COLO668 (cell line): ENCODE data around the gene CENPU.
A peak's percentile ranks its signal among the peaks of the same experiment; 100 is the strongest.
"Not testable (repeated sequence)": the region's sequence is repeated elsewhere in the genome, so short reads cannot be mapped to it uniquely, and the experiment has no call there.

Experiments used
- DNase-seq: peaks from one replicate; lab custom pipeline; 2025; ENCODE audit not compliant: unreplicated experiment; lab: John Stamatoyannopoulos, UW

The CENPU gene

DNA sequence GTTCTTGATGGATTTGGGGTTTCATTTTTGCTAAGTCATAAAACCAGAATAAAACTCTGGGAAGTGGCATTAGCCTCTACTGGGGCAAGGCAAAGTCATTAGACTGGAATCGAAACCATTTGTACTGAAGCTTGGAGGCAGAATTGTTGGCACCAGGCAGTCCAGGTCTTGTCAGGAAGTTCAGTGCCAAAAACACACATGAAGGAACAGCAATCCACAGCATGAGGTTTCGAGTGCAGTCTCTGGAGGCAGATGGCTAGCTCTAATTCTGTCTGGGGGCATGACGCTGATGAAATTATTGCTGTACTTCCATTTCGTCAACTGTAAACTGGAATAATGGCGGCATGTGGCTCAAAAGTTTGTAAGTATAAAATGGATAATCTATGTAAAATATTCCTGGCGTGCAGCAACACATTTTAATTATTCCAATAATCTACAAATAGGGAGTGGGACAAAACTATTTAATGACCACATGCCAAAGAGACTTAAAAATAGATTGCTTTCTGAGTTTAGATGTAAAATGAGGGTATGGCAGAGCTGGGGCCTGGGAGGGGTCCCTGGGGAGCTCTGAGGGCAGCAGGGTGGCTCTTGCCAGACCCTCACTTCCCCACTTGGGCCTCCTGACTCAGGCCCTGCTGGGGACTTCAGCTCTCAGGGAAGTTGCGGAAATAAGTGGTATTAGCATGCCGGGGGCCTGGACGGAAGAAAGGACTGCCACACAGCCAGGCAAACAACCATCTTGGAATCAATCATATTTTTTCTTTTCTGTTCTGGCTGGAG lies 18.8 kb upstream of the CENPU start:
- DNase-seq = no peak

DNA sequence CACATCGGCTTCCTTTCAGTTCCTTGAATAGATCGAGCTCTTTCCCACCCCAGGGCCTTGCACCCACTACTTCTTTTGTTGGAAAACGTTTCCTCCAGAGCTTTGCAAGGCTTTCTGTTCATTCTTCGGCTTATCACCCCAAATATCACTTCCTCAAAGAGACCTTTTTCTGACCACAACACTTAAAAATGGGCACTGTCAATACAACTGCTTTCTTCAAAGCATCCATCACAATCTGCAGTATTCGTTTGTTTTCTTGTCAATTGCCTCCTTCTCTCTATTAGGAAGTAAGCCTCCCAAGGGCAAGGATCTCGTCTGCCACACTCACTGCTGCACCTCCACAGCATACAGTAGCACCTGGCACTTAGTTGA lies 17.7 kb upstream of the CENPU start:
- no peak for DNase-seq

- no peak for DNase-seq
Observed at GRCh38 chr4:184750926-184751584, 17.2 kb upstream of the CENPU start.

DNA sequence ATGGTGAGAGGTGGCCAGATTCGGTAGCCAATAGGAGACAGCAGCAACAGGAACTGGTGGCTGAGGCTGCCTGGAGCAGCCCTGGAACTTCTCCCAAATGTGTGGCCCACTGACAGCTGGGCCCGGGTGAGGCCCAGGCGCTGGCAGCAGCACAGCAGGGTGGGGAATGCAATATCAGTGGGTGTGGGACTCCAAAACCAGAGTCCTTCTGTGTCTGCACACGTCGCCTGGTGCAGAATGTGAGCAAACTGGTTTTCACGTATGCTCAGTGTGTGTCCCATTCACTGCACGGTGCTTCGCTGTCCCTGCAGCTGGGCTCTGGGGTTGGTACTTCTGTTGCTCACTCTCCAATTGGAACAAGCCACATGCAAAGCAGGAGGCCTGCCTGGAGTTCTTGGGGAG lies 14.4 kb upstream of the CENPU start:
- DNase-seq = no peak

DNA sequence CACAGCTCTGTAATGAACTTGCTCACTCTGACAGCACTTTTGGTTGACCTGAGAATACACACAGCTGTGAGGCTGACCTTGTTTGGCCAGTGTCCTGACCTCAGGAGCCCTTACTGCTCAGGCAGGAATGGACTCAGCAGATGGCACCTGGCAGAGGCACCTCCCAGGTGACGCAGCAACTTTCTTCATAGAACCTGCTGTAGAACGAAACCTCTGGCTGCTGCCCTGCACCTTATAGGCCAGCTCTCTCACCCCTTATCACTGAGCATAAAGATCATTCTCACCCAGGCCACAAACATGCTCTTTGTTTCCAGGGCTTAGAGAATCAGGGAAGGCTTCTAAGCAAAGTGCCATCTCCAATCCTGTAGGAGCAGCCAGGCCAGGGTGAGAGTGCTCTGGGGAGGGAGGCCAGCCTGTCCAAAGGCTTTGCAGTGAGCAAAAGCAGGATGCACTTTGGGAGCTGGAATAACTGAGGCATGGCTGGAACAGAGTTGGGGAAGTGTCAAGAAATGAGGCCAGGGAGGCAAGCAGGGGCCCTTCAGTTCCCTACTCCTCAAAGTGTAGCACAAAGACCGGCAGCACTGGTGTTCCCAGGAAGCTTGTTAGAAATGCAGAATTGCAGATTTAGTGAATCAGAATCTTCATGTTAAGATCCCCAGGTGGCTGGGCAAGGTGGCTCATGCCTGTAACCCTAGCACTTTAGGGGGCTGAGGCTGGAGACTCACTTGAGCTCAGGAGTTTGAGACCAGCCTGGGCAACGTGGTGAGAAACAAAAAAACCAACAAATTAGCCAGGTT lies 13.3 kb upstream of the CENPU start:
- no peak for DNase-seq

DNA sequence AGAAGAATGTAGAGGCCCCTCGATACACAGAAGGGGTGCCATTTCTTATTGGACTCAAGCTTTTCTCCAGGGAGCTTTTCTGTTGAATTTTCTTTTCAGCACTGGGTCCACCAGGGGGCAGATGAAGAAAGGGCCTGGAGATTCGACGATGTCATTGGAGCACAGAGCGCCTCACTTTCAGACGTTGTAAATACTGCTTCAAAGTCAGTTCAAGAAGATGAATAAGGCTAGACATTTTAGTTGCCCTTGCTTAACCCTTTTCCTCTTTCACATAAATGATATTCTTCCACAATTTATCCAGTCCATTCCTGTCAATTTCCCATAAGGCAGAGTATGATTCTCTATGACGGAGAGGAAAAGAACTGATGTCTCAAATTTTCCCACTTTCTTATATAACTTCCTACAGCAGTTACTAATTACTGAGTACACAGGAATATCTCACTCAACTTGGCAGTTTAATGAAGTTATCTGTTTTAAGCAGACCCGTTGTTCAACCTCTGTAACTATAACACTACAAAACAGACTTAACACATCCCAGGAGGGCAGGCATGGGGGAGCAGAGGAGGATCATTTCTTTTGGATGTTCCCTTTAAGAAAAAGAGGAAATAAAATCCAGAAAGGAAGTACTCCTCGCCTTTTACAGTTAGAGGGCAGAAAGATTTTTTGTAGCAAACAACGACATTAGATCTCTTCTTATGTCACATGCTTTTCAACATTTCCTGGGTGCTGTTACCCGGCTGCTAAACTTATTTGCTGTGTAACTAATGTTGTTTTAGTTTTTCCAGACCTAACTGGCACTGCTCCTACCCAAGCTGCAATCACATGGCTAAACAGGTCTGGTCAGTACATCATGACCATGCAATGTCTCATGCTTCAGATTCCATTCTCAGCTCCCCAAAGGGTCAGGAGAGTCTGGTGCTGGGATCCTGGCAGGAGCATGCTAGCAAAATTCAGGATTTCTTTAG lies 12.2 kb upstream of the CENPU start:
- peak; percentile 54 for DNase-seq

DNA sequence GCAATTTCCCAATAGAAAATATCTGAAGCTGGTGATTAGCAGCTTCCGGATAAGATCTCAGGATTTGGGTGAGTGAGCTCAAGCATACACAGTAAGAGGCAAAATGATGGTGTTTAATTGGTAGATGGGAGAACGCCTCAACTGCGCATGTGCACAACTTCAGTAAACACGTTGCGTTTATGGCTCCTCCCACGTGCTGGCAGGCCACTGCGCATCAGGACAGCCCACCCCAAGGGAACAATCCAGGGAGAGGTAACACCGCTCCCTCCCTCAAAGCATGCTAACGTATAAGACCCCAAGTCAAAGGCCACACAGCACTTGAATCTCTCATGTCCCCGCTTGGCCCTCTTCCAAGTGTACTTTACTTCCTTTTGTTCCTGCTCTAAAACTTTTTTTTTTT lies 10.3 kb upstream of the CENPU start:
- no peak for DNase-seq

GRCh38 chr4:184743650-184744049 lies 9.8 kb upstream of the CENPU start:
- no peak for DNase-seq

DNA sequence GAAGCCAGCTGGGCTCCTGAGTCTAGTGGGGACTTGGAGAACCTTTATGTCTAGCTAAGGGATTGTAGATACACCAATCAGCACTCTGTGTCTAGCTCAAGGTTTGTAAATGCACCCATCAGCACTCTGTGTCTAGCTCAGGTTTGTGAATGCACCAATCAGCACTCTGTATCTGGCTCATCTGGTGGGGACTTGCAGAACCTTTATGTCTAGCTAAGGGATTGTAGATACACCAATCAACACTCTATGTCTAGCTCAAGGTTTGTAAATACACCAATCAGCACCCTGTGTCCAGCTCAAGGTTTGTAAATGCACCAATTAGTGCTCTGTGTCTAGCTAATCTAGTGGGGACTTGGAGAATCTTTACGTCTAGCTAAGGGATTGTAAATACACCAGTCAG lies 7.8 kb upstream of the CENPU start:
- not testable (repeated sequence) for DNase-seq

- no peak for DNase-seq
Observed at GRCh38 chr4:184740980-184741391, 7.1 kb upstream of the CENPU start.

DNA sequence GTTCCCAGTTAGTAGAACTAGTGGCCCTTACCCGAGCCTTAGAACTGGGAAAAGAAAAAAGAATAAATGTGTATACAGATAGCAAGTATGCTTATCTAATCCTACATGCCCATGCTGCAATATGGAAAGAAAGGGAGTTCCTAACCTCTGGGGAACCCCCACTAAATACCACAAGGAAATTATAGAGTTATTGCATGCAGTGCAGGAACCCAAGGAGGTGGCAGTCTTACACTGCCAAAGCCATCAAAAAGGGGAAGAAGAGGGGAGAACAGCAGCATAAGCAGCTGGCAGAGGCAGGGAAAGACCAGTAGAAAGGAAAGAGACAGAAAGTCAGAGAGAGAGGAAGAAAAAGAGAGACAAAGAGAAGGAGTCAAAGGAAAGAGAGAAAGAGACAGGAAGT lies 5.7 kb upstream of the CENPU start:
- not testable (repeated sequence) for DNase-seq

- DNase-seq = no peak
Observed at GRCh38 chr4:184734758-184735157, 862 bp upstream of the CENPU start.

- DNase-seq = peak; percentile 11
Observed at GRCh38 chr4:184732126-184732525, 1.8 kb downstream of the CENPU start.

GRCh38 chr4:184731056-184731455 lies 2.8 kb downstream of the CENPU start:
- no peak for DNase-seq

DNA sequence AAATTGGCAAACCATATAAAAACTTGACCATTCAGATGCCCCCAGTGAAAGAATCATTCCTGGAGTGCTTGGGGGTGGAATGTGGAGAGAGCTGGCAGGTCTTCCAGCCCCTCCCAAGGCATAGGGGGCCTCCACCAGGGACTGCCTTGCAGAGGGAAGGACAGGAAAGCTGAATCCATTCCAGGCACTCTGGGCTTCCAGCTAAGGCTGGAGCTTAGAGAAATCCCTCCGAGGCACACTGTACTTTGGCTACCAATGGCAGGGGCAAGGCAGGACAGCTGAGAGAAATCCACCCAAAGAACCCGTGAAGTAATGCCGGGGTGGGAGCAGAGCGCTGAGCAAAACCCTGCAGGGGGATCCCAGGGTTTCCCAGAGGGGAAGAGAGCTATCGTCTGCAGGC lies 4.0 kb downstream of the CENPU start:
- DNase-seq = no peak

DNA sequence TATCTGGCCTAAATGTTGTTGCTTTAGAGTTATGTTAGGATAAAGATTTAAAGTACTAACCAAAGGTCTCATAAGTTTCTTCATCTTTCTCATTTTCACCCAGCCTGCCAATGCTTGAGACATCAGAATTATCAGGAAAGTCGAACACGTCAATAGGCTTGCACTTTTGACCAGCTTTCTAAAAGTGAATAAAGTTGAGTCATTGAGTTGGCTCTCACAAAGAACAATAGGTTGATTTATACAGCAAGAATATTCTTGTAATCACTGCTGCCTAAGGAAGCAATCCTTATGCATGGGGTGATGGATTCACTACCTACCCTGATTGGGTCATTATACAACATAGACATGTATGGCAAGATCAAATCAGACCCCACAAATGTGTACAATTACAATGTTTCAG lies 5.0 kb downstream of the CENPU start:
- DNase-seq = no peak

DNA sequence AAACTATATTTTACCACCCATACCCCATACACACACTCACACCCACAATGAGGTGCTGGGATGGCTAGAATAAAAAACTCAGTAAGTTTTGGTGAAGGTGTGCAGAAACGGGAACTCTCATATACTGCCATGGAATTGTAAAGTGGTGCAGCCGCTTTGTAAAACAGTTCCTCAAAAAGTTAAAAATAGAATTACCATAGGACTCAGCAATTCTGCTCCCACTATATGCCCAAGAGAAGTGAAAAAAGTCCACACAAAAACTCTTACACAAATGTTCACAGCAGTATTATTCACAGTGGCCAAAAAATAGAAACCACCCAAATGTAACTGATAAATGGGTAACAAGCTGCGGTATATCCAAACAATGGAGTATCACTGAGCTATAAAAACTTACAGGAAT lies 6.5 kb downstream of the CENPU start:
- no peak for DNase-seq

- no peak for DNase-seq
Observed at GRCh38 chr4:184722798-184723197, 11.1 kb downstream of the CENPU start.

- DNase-seq = no peak
Observed at GRCh38 chr4:184721254-184721653, 12.6 kb downstream of the CENPU start.

DNA sequence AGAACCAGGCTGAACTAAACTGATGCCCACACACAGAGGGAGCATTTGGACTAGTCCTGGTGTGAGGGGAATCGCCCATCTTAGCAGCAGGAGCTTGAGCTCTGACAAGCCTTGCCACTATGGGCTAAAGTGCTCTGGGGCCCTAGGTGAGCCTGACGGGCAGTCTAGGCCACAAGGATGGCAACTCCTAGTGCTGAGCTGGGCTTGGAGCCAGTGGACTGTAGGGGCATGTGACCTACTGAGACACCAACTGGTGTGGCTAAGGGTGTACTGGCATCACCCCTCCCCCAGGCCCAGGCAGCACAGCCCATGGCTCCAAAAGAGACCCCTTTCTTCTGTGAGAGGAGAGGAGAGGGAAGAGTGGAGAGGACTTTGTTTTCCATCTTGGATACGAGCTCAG lies 14.5 kb downstream of the CENPU start:
- DNase-seq = no peak

- DNase-seq = no peak
Observed at GRCh38 chr4:184715526-184715925, 18.4 kb downstream of the CENPU start.
